ENCODE measurements around the gene RPUSD3.
"Not testable (repeated sequence)": the region's sequence is repeated elsewhere in the genome, so short reads cannot be mapped to it uniquely, and the experiment has no call there.

Gene RPUSD3

DNA sequence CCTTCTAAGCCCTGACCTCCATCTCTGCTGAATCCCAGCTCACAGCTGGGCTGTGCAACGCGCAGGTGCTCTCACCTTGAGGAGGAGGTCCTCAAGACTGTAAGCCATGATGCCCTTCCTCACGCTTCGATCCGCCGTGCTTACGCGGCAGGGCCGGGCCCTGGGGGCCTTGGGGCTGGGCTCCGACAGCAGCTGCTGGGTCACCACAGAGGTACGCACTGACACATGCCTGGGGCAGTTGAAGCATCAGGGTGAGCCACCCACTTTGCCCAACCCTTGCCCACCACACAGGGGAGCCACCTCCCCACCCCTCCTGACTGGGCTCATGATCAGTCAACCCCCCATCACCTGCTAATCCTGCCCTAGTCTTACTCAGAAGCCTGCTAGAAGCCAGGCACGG, 33.2 kb upstream of the RPUSD3 start:
- Histone ChIP-seq H3K27ac (no peak overlapping the region), H3K4me3 (no peak overlapping the region)
- no peak for TF ChIP-seq CTCF (IDR thresholded peaks at IDR 0.05)
- no peak for DNase-seq (ENCODE audit: low spot score)

- not testable (repeated sequence) for DNase-seq (ENCODE audit: low spot score); H3K27ac ChIP-seq; H3K4me3 ChIP-seq
These were observed 32.4 kb upstream of the RPUSD3 start for GRCh38 chr3:9876255-9876654.

DNA sequence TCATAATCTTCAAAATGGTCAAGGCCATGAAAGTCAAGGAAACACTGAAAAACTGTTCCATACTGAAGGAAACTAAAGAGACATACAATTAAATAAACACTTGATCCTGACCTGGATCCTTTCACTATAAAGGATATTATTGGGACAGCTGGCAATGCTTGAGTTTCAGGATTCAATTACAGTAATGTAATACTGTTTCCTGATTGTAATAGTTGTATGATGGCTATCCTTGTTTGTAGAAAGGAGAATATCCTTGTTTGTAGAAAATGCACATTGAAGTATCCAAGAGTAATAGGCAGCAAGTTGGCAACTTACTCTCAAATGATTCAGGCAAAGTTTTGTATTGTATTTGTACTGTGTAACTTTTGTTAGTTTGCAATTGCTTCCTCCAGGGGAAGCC, 31.6 kb upstream of the RPUSD3 start:
- H3K4me3 ChIP-seq: no peak overlapping the region
- no peak overlapping the region for H3K27ac ChIP-seq
- TF ChIP-seq CTCF (IDR thresholded peaks at IDR 0.05): no peak
- no peak for DNase-seq (ENCODE audit: low spot score)

DNA sequence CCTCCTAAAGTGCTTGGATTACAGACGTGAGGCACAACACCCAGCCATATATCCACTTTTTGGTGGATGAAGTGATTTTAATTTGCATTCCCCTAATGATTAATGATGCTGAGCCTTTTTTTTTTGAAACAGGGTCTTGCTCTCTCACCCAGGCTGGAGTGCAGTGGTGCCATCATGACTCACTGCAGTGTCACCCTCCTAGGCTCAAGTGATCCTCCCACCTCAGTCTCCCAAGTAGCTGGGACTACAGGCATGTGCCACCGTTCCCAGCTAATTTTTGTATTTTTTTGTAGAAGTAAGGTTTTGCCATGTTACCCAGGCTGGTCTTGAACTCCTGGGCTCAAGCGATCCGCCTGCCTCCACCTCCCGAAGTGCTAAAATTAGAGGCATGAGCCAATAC, 28.3 kb upstream of the RPUSD3 start:
- not testable (repeated sequence) for H3K27ac ChIP-seq; H3K4me3 ChIP-seq; DNase-seq (ENCODE audit: low spot score)

DNA sequence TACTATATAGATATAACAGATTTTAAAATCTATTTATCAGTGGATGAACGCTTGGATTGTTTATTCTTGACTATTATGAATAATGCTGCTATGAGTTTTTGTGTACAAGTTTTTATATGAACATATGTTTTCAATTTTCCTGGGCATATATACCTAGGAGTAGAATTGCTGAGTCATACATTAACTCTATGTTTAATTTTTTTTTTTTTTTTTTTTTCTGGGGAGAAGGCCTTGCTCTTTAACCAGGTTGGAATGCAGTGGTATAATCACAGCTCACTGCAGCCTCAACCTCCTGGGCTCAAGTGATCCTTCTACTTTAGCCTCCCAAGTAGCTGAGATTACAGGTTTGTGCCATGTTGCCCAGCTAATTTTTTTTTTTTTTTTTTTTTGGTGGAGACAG, 27.2 kb upstream of the RPUSD3 start:
- Histone ChIP-seq H3K27ac (no peak overlapping the region), H3K4me3 (no peak overlapping the region)
- TF ChIP-seq CTCF (IDR thresholded peaks at IDR 0.05): no peak
- DNase-seq (ENCODE audit: low spot score): no peak

- no peak for TF ChIP-seq CTCF (IDR thresholded peaks at IDR 0.05)
These were observed 26.1 kb upstream of the RPUSD3 start for GRCh38 chr3:9869955-9870354.

GRCh38 chr3:9867106-9867505, 23.3 kb upstream of the RPUSD3 start:
- H3K4me3 ChIP-seq: no peak overlapping the region
- DNase-seq (ENCODE audit: low spot score): no peak
- no peak for TF ChIP-seq CTCF (IDR thresholded peaks at IDR 0.05)
- peak overlapping the region; percentile 42 to 83 for H3K27ac ChIP-seq

More at GRCh38 chr3:9869955-9870354, 26.1 kb upstream of the RPUSD3 start:
- no peak overlapping the region for H3K27ac ChIP-seq
- no peak overlapping the region for H3K4me3 ChIP-seq
- DNase-seq (ENCODE audit: low spot score): no peak

GRCh38 chr3:9866639-9867038, 22.8 kb upstream of the RPUSD3 start:
- no peak for TF ChIP-seq CTCF (IDR thresholded peaks at IDR 0.05)
- H3K27ac ChIP-seq: peak overlapping the region; percentile 42 to 83
- H3K4me3 ChIP-seq: no peak overlapping the region
- DNase-seq (ENCODE audit: low spot score): no peak

DNA sequence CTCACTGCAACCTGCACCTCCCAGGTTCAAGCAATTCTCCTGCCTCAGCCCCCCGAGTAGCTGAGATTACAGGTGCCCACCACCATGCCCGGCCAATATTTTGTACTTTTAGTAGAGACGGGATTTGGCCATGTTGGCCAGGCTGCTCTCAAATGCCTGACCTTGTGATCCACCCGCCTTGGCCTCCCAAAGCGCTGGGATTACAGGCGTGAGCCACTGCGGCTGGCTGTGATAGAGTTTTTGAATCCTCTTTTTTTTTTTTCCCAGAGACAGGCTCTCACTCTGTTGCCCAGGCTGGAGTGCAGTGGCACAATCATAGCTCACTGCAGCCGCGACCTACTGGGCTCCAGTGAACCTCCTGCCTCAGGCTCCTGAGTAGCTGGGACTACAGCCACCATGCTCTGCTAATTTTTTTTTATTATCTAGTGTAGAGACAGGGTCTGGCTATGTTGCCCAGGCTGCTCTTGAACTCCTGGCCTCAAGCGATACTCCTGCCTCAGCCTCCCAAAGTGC, 21.4 kb upstream of the RPUSD3 start:
- not testable (repeated sequence) for DNase-seq (ENCODE audit: low spot score)
- H3K27ac ChIP-seq: peak overlapping the region; percentile 54 to 86
- H3K4me3 ChIP-seq: peak overlapping the region; percentile 56

All from coronary artery (tissue), 2 donors.